H1 (cell line): ENCODE data around the gene RASL10A. TPM values are rescaled to one million over a fixed set of nuclear protein-coding genes. Genes with fewer than 3 reads are reported as not detected.
A peak's percentile ranks its signal among the peaks of the same experiment; 100 is the strongest.

Experiments used
- CTCF ChIA-PET: fragments of 300-600 bp; sonication (Branson Sonifier 250); formaldehyde crosslinking; loops from one replicate; lab custom pipeline; 2021; ENCODE audit not compliant: partially characterized antibody; lab: Charles Lee
- POLR2A ChIA-PET: fragments of 300-600 bp; sonication (Branson Sonifier 250); formaldehyde crosslinking; loops from one replicate; lab custom pipeline; 2021; ENCODE audit warnings: inconsistent platforms; ENCODE audit not compliant: partially characterized antibody; lab: Charles Lee
- DNase-seq, 2 experiments: peaks; one replicate each; pipeline versions ENCODE4 v3.0.0 to v3.0.0-alpha.2; 2010 to 2022; ENCODE audit warnings: low spot score in 2 of 2, low read depth in 1 of 2, mixed read lengths in 1 of 2
- FAIRE-seq: peaks from 2 replicates; lab custom pipeline; 2011; peaks lifted over from hg19 to GRCh38; lab: Jason Lieb, UNC
- H2AFZ ChIP-seq: 2 replicates; pipeline ENCODE4 v1.8.1; 2012; ENCODE audit warnings: low read length, inconsistent platforms
- H2AK5ac ChIP-seq: 2 replicates; pipeline ENCODE4 v1.6.1; 2013; ENCODE audit warnings: low read depth, low read length
- H2BK120ac ChIP-seq: replicated peaks from 2 replicates; pipeline ENCODE3; 2013; ENCODE audit warnings: low read depth, low read length, inconsistent platforms
- H2BK12ac ChIP-seq: 2 replicates; pipeline ENCODE4 v1.6.1; 2013; ENCODE audit warnings: low read depth, low read length
- H2BK15ac ChIP-seq: 2 replicates; pipeline ENCODE4 v1.6.1; 2013; ENCODE audit warnings: low read length
- H2BK20ac ChIP-seq: 2 replicates; pipeline ENCODE4 v1.6.1; 2013; ENCODE audit warnings: low read length
- H2BK5ac ChIP-seq: 2 replicates; pipeline ENCODE4 v1.6.1; 2013; ENCODE audit warnings: low read depth, low read length
- H3K14ac ChIP-seq: 2 replicates; pipeline ENCODE4 v1.6.1; 2013; ENCODE audit warnings: inconsistent platforms; ENCODE audit not compliant: insufficient read length
- H3K18ac ChIP-seq: 2 replicates; pipeline ENCODE4 v1.6.1; 2013; ENCODE audit warnings: low read length; ENCODE audit errors: extremely low read depth
- H3K23ac ChIP-seq: 2 replicates; pipeline ENCODE4 v1.6.1; 2013; ENCODE audit warnings: inconsistent platforms; ENCODE audit not compliant: insufficient read length
- H3K23me2 ChIP-seq: 2 replicates; pipeline ENCODE4 v1.6.1; 2013; ENCODE audit warnings: low read depth, low read length
- H3K27ac ChIP-seq: 2 replicates; pipeline ENCODE4 v1.6.1; 2011; ENCODE audit warnings: low read depth, low read length, inconsistent platforms
- H3K27me3 ChIP-seq, 4 experiments: replicated peaks in 1 of 4; 1 replicate in 1 of 4; 2 replicates in 3 of 4; pipeline versions ENCODE4 v1.6.1 to v1.8.1; 2011 to 2013; ENCODE audit warnings: low read length in 3 of 4, mild to moderate bottlenecking in 3 of 4, inconsistent platforms in 2 of 4, mixed read lengths in 2 of 4, moderate library complexity in 1 of 4; ENCODE audit not compliant: control insufficient read depth in 3 of 4, insufficient read depth in 3 of 4; ENCODE audit errors: extremely low read depth in 1 of 4
- H3K36me3 ChIP-seq, 4 experiments: 2 replicates each; pipeline versions ENCODE4 v1.6.1 to v1.8.1; 2011 to 2013; ENCODE audit warnings: mild to moderate bottlenecking in 4 of 4, low read length in 3 of 4, moderate library complexity in 2 of 4, control low read depth in 1 of 4, inconsistent platforms in 1 of 4; ENCODE audit not compliant: insufficient read depth in 4 of 4, control insufficient read depth in 2 of 4
- H3K4ac ChIP-seq: replicated peaks from 2 replicates; pipeline ENCODE3; 2013; ENCODE audit warnings: low read length, low read depth, mixed read lengths, inconsistent platforms; ENCODE audit not compliant: insufficient read length
- H3K4me1 ChIP-seq, 4 experiments: replicated peaks in 1 of 4; 1 replicate in 1 of 4; 2 replicates in 3 of 4; pipeline versions ENCODE4 v1.6.1 to v1.8.1; 2011 to 2013; ENCODE audit warnings: low read length in 3 of 4, inconsistent platforms in 2 of 4, mixed read lengths in 1 of 4; ENCODE audit not compliant: insufficient read depth in 4 of 4, control insufficient read depth in 3 of 4
- H3K4me2 ChIP-seq, 2 experiments: 2 replicates each; pipeline versions ENCODE4 v1.6.1 to v1.8.1; 2011 to 2013; ENCODE audit warnings: low read depth in 2 of 2, low read length in 2 of 2, control low read depth in 1 of 2, inconsistent platforms in 1 of 2, mild to moderate bottlenecking in 1 of 2; ENCODE audit not compliant: insufficient read depth in 1 of 2
- H3K4me3 ChIP-seq, 4 experiments: fragments of 200-600, 300-600 bp in 1 of 4; sonication (generic), shearing (Covaris generic), sonication (Bioruptor Twin) in 1 of 4; 2 replicates each; pipeline versions ENCODE4 v1.5.1 to v1.8.1; 2011 to 2016; ENCODE audit warnings: low read length in 4 of 4, low read depth in 3 of 4, control low read depth in 2 of 4, inconsistent platforms in 2 of 4, mild to moderate bottlenecking in 2 of 4, mixed read lengths in 1 of 4, moderate library complexity in 1 of 4; ENCODE audit not compliant: insufficient read depth in 2 of 4; ENCODE audit errors: extremely low read depth in 1 of 4
- H3K56ac ChIP-seq: replicated peaks from 2 replicates; pipeline ENCODE3; 2013; ENCODE audit warnings: low read depth, mild to moderate bottlenecking, mixed read lengths, low read length, inconsistent platforms; ENCODE audit not compliant: insufficient read length
- H3K79me1 ChIP-seq: 2 replicates; pipeline ENCODE4 v1.6.1; 2013; ENCODE audit warnings: low read depth, low read length, control low read depth
- H3K79me2 ChIP-seq, 2 experiments: 2 replicates each; pipeline versions ENCODE4 v1.6.1 to v1.8.1; 2012 to 2013; ENCODE audit warnings: low read length in 2 of 2, mild to moderate bottlenecking in 2 of 2, inconsistent platforms in 1 of 2; ENCODE audit not compliant: insufficient read depth in 2 of 2, control insufficient read depth in 1 of 2
- H3K9ac ChIP-seq, 4 experiments: replicated peaks in 1 of 4; 1 replicate in 1 of 4; 2 replicates in 3 of 4; pipeline versions ENCODE4 v1.6.1 to v1.8.1; 2011 to 2013; ENCODE audit warnings: low read depth in 3 of 4, low read length in 3 of 4, control low read depth in 2 of 4, mild to moderate bottlenecking in 2 of 4, moderate library complexity in 2 of 4, inconsistent platforms in 1 of 4; ENCODE audit errors: extremely low read depth in 1 of 4
- H3K9me3 ChIP-seq, 2 experiments: 2 replicates each; pipeline versions ENCODE4 v1.6.1 to v1.8.1; 2012 to 2013; ENCODE audit warnings: mild to moderate bottlenecking in 2 of 2, moderate library complexity in 2 of 2, control low read depth in 1 of 2, inconsistent platforms in 1 of 2, low read depth in 1 of 2, low read length in 1 of 2, mixed read lengths in 1 of 2; ENCODE audit not compliant: insufficient read depth in 2 of 2
- H4K20me1 ChIP-seq, 2 experiments: replicated peaks in 1 of 2; 2 replicates each; pipeline versions ENCODE3 to v1.8.1; 2011 to 2013; ENCODE audit warnings: inconsistent platforms in 2 of 2, low read length in 2 of 2, mild to moderate bottlenecking in 1 of 2; ENCODE audit not compliant: insufficient read depth in 2 of 2, control insufficient read depth in 1 of 2
- H4K5ac ChIP-seq: 2 replicates; pipeline ENCODE4 v1.6.1; 2013; ENCODE audit warnings: low read length, low read depth, mixed read lengths, inconsistent platforms; ENCODE audit not compliant: insufficient read length
- H4K8ac ChIP-seq: 2 replicates; pipeline ENCODE4 v1.8.0; 2013; ENCODE audit warnings: mild to moderate bottlenecking, moderate library complexity, low read length, inconsistent platforms; ENCODE audit not compliant: insufficient read depth; ENCODE audit errors: extremely low read depth
- H4K91ac ChIP-seq: replicated peaks from 2 replicates; pipeline ENCODE3; 2013; ENCODE audit warnings: low read length, mixed read lengths, inconsistent platforms; ENCODE audit not compliant: insufficient read length
- CTBP2 ChIP-seq: IDR thresholded peaks from 2 replicates; pipeline ENCODE4 v1.7.0; 2011; ENCODE audit warnings: borderline replicate concordance, mild to moderate bottlenecking, moderate library complexity, mixed read lengths, low read length; ENCODE audit not compliant: insufficient read depth, insufficient read length
- EP300 ChIP-seq, 2 experiments: IDR thresholded peaks; 1 replicate in 1 of 2; 2 replicates in 1 of 2; pipeline ENCODE4 v1.6.1; 2011 to 2012; ENCODE audit warnings: low read depth in 2 of 2, low read length in 2 of 2, mild to moderate bottlenecking in 2 of 2, borderline replicate concordance in 1 of 2, inconsistent platforms in 1 of 2, moderate library complexity in 1 of 2
- EZH2 ChIP-seq: fragments of 200-600 bp; sonication (generic); IDR thresholded peaks from 2 replicates; pipeline ENCODE4 v1.7.1; 2012; ENCODE audit warnings: low read depth, mild to moderate bottlenecking, moderate library complexity, low read length, inconsistent platforms; ENCODE audit not compliant: severe bottlenecking
- JUN ChIP-seq: IDR thresholded peaks from 2 replicates; pipeline ENCODE4 v1.6.1; 2011; ENCODE audit warnings: low read depth, mild to moderate bottlenecking, improper control_type of control experiment, low read length
- KDM1A ChIP-seq: fragments of 200-600, 300-600 bp; sonication (generic); IDR thresholded peaks from 2 replicates; pipeline ENCODE4 v1.7.1; 2016; ENCODE audit warnings: mild to moderate bottlenecking, low read length, borderline replicate concordance
- PHF8 ChIP-seq: fragments of 200-600 bp; sonication (generic); conservative IDR thresholded peaks from 2 replicates; pipeline ENCODE4 v1.7.1; 2012; ENCODE audit warnings: low read depth, mild to moderate bottlenecking, inconsistent platforms, low read length, moderate library complexity
- POLR2AphosphoS5 ChIP-seq: IDR thresholded peaks from 2 replicates; pipeline ENCODE4 v1.6.1; 2011; ENCODE audit warnings: low read depth, low read length
- RXRA ChIP-seq: IDR thresholded peaks from 2 replicates; pipeline ENCODE4 v1.6.1; 2011; ENCODE audit warnings: low read depth, mild to moderate bottlenecking, low read length, moderate library complexity; ENCODE audit not compliant: insufficient read depth
- SRF ChIP-seq: IDR thresholded peaks from 2 replicates; pipeline ENCODE4 v1.6.1; 2011; ENCODE audit warnings: mild to moderate bottlenecking, low read depth, low read length, moderate library complexity
- SUZ12 ChIP-seq: fragments of 200-600 bp; sonication (generic); IDR thresholded peaks from 2 replicates; pipeline ENCODE4 v1.6.1; 2012; ENCODE audit warnings: mild to moderate bottlenecking, inconsistent platforms, low read length, moderate library complexity, mixed read lengths
- TBP ChIP-seq: IDR thresholded peaks from 2 replicates; pipeline ENCODE4 v1.6.1; 2011; ENCODE audit warnings: low read depth, low read length, improper control_type of control experiment
- USF2 ChIP-seq: IDR thresholded peaks from 2 replicates; pipeline ENCODE4 v1.6.1; 2011; ENCODE audit warnings: low read length, improper control_type of control experiment
- WGBS, 2 experiments: shearing (Covaris generic) in 1 of 2; methylation state at CpG; one replicate each; pipeline versions ENCODE4 v1.1.6 to v1.1.7; 2013 to 2015; ENCODE audit warnings: low lambda C conversion rate in 2 of 2, mixed read lengths in 2 of 2, inconsistent platforms in 1 of 2, low coverage in 1 of 2, missing lambda C conversion rate in 1 of 2; ENCODE audit not compliant: insufficient replicate concordance in 2 of 2, insufficient coverage in 1 of 2, insufficient read length in 1 of 2; ENCODE audit errors: extremely low coverage in 1 of 2, missing lambda C conversion rate in 1 of 2; 5-methylcytosine and 5-hydroxymethylcytosine counted together
- polyA plus RNA-seq, 7 experiments: library from polyadenylated mRNA; depleted of rRNA in 3 of 7; stranded (reverse) in 5 of 7; unstranded in 2 of 7; fragments of >200 nt in 5 of 7; fragments of 200-250 nt in 2 of 7; gene quantifications; 1 replicate in 5 of 7; 2 replicates in 1 of 7; 4 replicates in 1 of 7; pipeline versions ENCODE4 v1.2.1 to v1.2.3, GENCODE V29; 2011 to 2013; ENCODE audit warnings: missing spikeins in 2 of 7, mixed read lengths in 2 of 7
- total RNA-seq: library from RNA; stranded (reverse); fragmentation: NEBNext Ultra II Directional; extraction: Animal tissue kit (Norgen Biotek cat#: 25700); gene quantifications from 2 replicates; pipeline ENCODE4 v1.2.1, GENCODE V29; 2021

RASL10A gene
- total and polyA plus RNA-seq, 2 of the 8 experiments (the other 6 are each of a cell fraction or from before 2014, with no cell fraction given): 1.1 to 1.5 TPM

- peak overlapping the region; percentile 34 to 73; a peak in 2 of 4 replicates for H3K4me2 ChIP-seq
- H3K23me2 ChIP-seq: peaks cover 18% of the 10 kb centered on the region
- CTCF ChIA-PET: interaction anchor here (0.7 to 4.4 kb wide), 2 partner anchors 20 to 374 kb away, joined by 3 to 17 read pairs; no protein-coding TSS in a partner anchor
Observed at GRCh38 chr22:29265929-29266328, 49.6 kb downstream of the RASL10A start.

More at GRCh38 chr22:29265929-29266328, 49.6 kb downstream of the RASL10A start:
- POLR2A ChIA-PET: interaction anchor here (0.9 to 21.4 kb wide), 5 partner anchors 8 to 204 kb away, joined by 4 to 436 read pairs (median 11); partner anchors contain the start of gene EMID1
- Histone ChIP-seq H2BK120ac (no peak overlapping the region), H3K9me3 (no peaks in the 10 kb centered on the region), H4K20me1 (peaks cover 17 to 19% of the 10 kb centered on the region in 2 experiments), H3K27ac (no peak overlapping the region), H3K23ac (no peak overlapping the region), H2BK20ac (no peak overlapping the region), H3K4me1 (peaks cover 6 to 19% (median 9%) of the 10 kb centered on the region in 4 experiments; a peak in 6 of 7 replicates), H2AFZ (no peak overlapping the region), H3K4ac (no peak overlapping the region), H3K56ac (no peak overlapping the region), H3K79me2 (peaks cover 24 to 46% of the 10 kb centered on the region in 2 experiments), H2BK15ac (no peak overlapping the region), H4K91ac (peak overlapping the region; percentile 5), H3K27me3 (no peaks in the 10 kb centered on the region), H2AK5ac (no peak overlapping the region), H3K18ac (no peak overlapping the region), H3K14ac (no peak overlapping the region), H4K5ac (no peak overlapping the region), H3K9ac (0 out of 7 replicates have a peak overlapping the region, but pooled peaks of 1 of the 4 experiments have one; percentile 11), H3K36me3 (peaks cover 7 to 44% (median 16%) of the 10 kb centered on the region in 4 experiments), H4K8ac (peak overlapping the region; percentile 31; the same call in 1 of the 2 replicates), H2BK5ac (no peak overlapping the region; the same call in 1 of the 2 replicates), H3K4me3 (no peak overlapping the region), H2BK12ac (no peak overlapping the region), H3K79me1 (peaks cover 9% of the 10 kb centered on the region)
- WGBS, 2 experiments: 95% methylated on average over 3 of the region's 4 CpGs; no CpG with 5 or more reads in 1 of the 2 experiments
- DNase-seq (no peak), FAIRE-seq (no peak)
- no peak for TF ChIP-seq PHF8
- TF ChIP-seq USF2: no peak
- TF ChIP-seq EZH2: no peak
- no peak for TF ChIP-seq KDM1A
- no peak for TF ChIP-seq SRF
- TF ChIP-seq RXRA: no peak
- no peak for TF ChIP-seq SUZ12
- TF ChIP-seq JUN: no peak
- no peak for TF ChIP-seq TBP
- no peak for TF ChIP-seq EP300 (IDR thresholded peaks at IDR 0.05; ENCODE audit: borderline replicate concordance in 1 of 2, low read depth in 2 of 2, low read length in 2 of 2)
- TF ChIP-seq CTBP2: no peak
- no peak for TF ChIP-seq POLR2AphosphoS5
